GM12873 (cell line): ENCODE data around the gene GUCY2C.

ENCODE experiments used
- CTCF ChIP-seq: IDR thresholded peaks from 2 replicates; pipeline ENCODE4 v1.5.1; 2012; ENCODE audit warnings: low read depth, mild to moderate bottlenecking, moderate library complexity, low read length, control low read depth; ENCODE audit not compliant: insufficient read depth; ENCODE audit errors: missing control alignments

Gene GUCY2C

DNA sequence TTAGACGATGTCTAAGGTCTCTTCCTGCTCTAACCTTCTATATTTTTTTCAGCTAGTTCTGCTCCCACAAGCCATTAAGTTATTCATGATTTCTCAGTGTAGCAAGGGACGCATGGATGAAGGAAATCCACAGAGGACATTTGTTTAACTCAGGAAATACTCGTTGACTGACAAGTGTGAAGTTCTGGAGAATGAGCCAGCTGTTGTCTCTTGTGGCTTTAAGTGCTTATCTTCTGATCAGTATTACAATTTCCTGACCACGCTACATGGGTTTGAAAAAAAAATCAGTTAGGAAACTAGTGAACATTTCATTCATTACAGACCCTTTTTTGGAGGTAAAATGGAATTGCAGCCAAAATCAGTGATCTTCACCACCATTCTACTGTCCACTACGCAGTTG is 53.1 kb downstream of the GUCY2C start:
- no peak for TF ChIP-seq CTCF

DNA sequence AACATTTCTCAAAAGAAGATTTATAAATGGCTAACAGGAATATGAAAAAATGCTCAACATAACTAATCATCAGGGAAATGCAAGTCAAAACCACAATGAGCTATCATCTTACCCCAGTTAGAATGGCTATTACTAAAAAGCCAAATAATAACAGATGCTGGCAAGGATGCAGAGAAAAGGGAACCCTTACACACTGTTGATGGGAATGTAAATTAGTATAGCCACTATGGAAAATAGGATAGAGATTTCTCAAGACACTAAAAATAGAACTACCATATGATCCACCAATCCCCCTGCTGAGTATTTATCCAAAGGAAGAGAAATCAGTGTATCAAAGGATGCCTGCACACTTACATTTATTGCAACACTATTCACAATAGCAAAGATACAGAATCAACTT is 58.3 kb downstream of the GUCY2C start:
- no peak for TF ChIP-seq CTCF

DNA sequence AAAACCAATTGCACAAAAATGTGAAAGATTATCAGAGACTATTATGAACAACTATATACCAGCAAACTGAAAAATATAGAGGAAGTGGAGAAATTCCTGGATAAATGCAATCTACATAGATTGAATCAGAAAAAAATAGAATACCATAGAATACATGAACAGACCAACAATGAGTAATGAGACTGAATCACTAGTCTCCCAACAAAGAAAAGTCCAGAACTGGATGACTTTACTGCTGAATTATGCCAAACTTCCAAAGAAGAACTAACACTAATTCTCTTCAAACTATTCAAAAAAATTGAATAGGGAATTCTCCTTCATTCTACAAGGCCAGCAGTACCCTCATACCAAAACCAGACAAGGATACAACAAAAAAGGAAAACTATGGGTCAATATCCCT is 60.6 kb downstream of the GUCY2C start:
- no peak for TF ChIP-seq CTCF

DNA sequence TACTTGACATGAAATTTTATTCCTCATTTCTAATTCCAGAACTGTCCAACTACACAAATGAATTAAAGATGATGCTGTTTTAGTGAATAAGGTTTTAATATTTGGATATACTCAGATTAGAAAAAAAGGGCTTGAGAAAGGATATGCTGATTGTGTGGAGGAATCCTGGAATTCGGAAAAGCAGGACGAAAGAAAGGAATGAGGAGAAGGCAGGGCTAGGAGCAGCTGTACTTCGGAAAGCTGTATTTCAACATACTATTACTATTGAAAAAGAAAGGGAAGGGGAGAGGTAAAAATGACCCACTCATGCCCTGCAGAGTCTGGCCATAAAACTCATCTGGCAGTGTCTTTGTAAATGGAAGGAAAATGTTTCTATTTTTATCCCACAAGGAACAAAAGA is 65.6 kb downstream of the GUCY2C start:
- TF ChIP-seq CTCF, result no peak

DNA sequence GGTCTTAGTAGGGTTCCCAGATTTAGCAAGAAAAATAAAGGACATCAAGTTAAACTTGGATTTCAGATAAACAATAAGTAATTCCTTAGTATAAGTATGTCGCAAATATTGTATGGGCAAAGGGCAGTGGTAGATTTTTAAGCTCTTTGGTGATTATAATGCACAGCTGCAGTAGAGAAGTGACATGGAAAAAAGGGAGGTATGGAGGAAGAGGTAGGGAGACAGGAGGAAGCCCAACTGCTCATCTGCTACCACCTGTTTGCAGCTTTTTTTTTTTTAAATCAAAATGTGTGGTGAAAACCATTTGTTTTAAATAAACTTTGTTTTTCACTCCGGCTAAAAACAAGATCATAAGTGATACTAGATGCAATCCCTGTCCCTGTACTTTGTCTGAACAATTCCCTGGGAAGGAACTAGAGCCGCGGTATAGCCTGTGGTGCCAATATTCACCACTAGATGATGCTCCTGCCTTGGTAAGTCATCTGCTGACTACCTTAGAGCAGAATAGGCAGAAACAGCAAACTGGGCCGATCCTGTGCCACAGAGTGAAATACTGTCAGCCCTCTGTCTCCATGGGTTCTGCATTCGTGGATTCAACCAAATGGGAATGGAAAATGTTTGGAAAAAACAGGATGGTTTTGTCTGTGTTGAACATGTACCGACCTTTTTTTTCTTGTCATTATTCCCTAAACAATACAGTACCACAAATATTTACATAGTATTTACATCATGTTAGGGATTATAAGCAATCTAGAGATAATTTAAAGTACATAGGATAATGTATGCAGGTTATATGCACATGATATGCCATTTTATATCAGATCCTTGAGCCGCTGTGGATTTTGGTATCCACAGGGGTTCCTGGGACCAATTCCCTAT is 66.3 kb downstream of the GUCY2C start:
- TF ChIP-seq CTCF, result peak; percentile 100

GRCh38 chr12:14628771-14629170 is 67.6 kb downstream of the GUCY2C start:
- TF ChIP-seq CTCF, result no peak

GRCh38 chr12:14621826-14622225 is 74.6 kb downstream of the GUCY2C start:
- TF ChIP-seq CTCF, result no peak
